Measurements from ENCODE around the gene PPM1H. TPM values are rescaled to one million over a fixed set of nuclear protein-coding genes. Genes with fewer than 3 reads are reported as not detected.

The PPM1H gene
- total and polyA plus RNA-seq, 2 of the 8 experiments (the other 6 are each of a cell fraction or from before 2014, with no cell fraction given) = 16.4 to 36.1 TPM

GRCh38 chr12:62911286-62911685 lies 23.7 kb downstream of the PPM1H start:
- ChIA-PET CTCF (ENCODE audit: partially characterized antibody) (interaction anchor here (0.7 to 2.7 kb wide), 5 partner anchors 9 to 127 kb away, joined by 3 to 10 read pairs (median 3); no protein-coding TSS in a partner anchor), POLR2A (ENCODE audit: partially characterized antibody) (interaction anchor here (1.5 to 2.1 kb wide), 2 partner anchors 9 to 23 kb away, joined by 5 to 9 read pairs; partner anchors contain the start of gene PPM1H)
- TF ChIP-seq MAFK (IDR thresholded peaks at IDR 0.05; ENCODE audit: low read depth, low read length) (peak; percentile 54; the same call in 1 of the 2 replicates), HDAC2 (IDR thresholded peaks at IDR 0.05; ENCODE audit: borderline replicate concordance in 1 of 2, low read depth in 2 of 2, low read length in 2 of 2) (no peak)
- Histone ChIP-seq H2AK5ac (ENCODE audit: low read depth, low read length) (no peak overlapping the region), H2BK5ac (ENCODE audit: low read depth, low read length) (no peak overlapping the region), H3K14ac (ENCODE audit: insufficient read length) (no peak overlapping the region), H3K27ac (ENCODE audit: low read depth, low read length) (no peak overlapping the region), H2BK15ac (ENCODE audit: low read length) (no peak overlapping the region), H3K79me2 (ENCODE audit: control insufficient read depth in 1 of 2, insufficient read depth in 2 of 2, low read length in 2 of 2) (peaks cover 4 to 26% of the 10 kb centered on the region in 2 experiments; a peak in 3 of 4 replicates), H3K56ac (replicated peaks; ENCODE audit: insufficient read length, low read depth, low read length) (no peak overlapping the region), H3K23ac (ENCODE audit: insufficient read length) (no peak overlapping the region), H3K4me3 (ENCODE audit: extremely low read depth in 1 of 4, insufficient read depth in 2 of 4, low read depth in 3 of 4, low read length in 4 of 4) (no peak overlapping the region), H4K91ac (replicated peaks; ENCODE audit: insufficient read length, low read length) (no peak overlapping the region), H4K20me1 (replicated peaks in 1 of 2; ENCODE audit: control insufficient read depth in 1 of 2, insufficient read depth in 2 of 2, low read length in 2 of 2) (peaks cover 0 to 2% of the 10 kb centered on the region in 2 experiments), H3K27me3 (replicated peaks in 1 of 4; ENCODE audit: control insufficient read depth in 3 of 4, extremely low read depth in 1 of 4, insufficient read depth in 3 of 4, low read length in 3 of 4) (no peaks in the 10 kb centered on the region), H3K4me1 (replicated peaks in 1 of 4; ENCODE audit: control insufficient read depth in 3 of 4, insufficient read depth in 4 of 4, low read length in 3 of 4) (peaks cover 2 to 25% (median 19%) of the 10 kb centered on the region in 4 experiments; a peak in 6 of 7 replicates), H2BK20ac (ENCODE audit: low read length) (no peak overlapping the region), H3K4me2 (ENCODE audit: insufficient read depth in 1 of 2, low read depth in 2 of 2, low read length in 2 of 2) (no peak overlapping the region), H3K23me2 (ENCODE audit: low read depth, low read length) (no peaks in the 10 kb centered on the region), H3K79me1 (ENCODE audit: low read depth, low read length) (peaks cover 8% of the 10 kb centered on the region; the same call in 1 of the 2 replicates), H4K5ac (ENCODE audit: insufficient read length, low read depth, low read length) (no peak overlapping the region), H3K9me3 (ENCODE audit: insufficient read depth in 2 of 2, low read depth in 1 of 2, low read length in 1 of 2) (no peaks in the 10 kb centered on the region), H4K8ac (ENCODE audit: extremely low read depth, insufficient read depth, low read length) (no peak overlapping the region), H2AFZ (ENCODE audit: low read length) (no peak overlapping the region), H2BK12ac (ENCODE audit: low read depth, low read length) (no peak overlapping the region), H3K18ac (ENCODE audit: extremely low read depth, low read length) (no peak overlapping the region), H3K9ac (replicated peaks in 1 of 4; ENCODE audit: extremely low read depth in 1 of 4, low read depth in 3 of 4, low read length in 3 of 4) (no peak overlapping the region), H2BK120ac (replicated peaks; ENCODE audit: low read depth, low read length) (no peak overlapping the region), H3K4ac (replicated peaks; ENCODE audit: insufficient read length, low read depth, low read length) (no peak overlapping the region), H3K36me3 (ENCODE audit: control insufficient read depth in 2 of 4, insufficient read depth in 4 of 4, low read length in 3 of 4) (no peaks in the 10 kb centered on the region)
- FAIRE-seq = no peak
- DNase-seq (ENCODE audit: low read depth in 1 of 2, low spot score in 2 of 2) = no peak
- WGBS, 2 experiments (ENCODE audit: extremely low coverage in 1 of 2, insufficient coverage in 1 of 2, insufficient read length in 1 of 2, insufficient replicate concordance in 2 of 2, low coverage in 1 of 2, low lambda C conversion rate in 2 of 2, missing lambda C conversion rate in 1 of 2) = 96% methylated on average over 4 of the region's 4 CpGs; no CpG with 5 or more reads in 1 of the 2 experiments
